Heart left ventricle (tissue), 13 donors: ENCODE measurements around the gene TM4SF1.

Experiments used
- POLR2A ChIP-seq, 2 donors: fragments of 450-650 bp; IDR thresholded peaks; one replicate each; pipeline ENCODE4 v1.6.1; 2017; ENCODE audit warnings: antibody characterized with exemption in 2 of 2, mild to moderate bottlenecking in 2 of 2, moderate library complexity in 2 of 2
- TF ChIP-seq, protein P1 (sequence below), 12 donors: fragments of 200-600 bp; sonication (generic) in 4 of 12; IDR thresholded peaks; one replicate each; pipeline versions ENCODE4 v1.5.0 to v1.8.0; 2018 to 2022; ENCODE audit warnings: antibody characterized with exemption in 12 of 12, mild to moderate bottlenecking in 5 of 12
- donor health status: ischemic (EF 13 %, LVEDD 7.1; RV severe dilation, severe dysfunction).
- donor health status: DM: no; HTN: yes; CAD: no.
- donor health status: DM: no; HTN: no; CAD: no.
- donor health status: ischemic (EF 25% LVEDD 6.9; RV normal size, moderate dysfunction).
- donor health status: ischemic (EF 25% LVEDD 5.7; RV mildly dilated, moderate dysfunction).
- donor health status: ischemic (EF 35%, LVEDD 5.7; RV mildly dilated, moderate dysfunction).
- donor health status: nonischemic (EF 11% LVEDD 7.7; RV severe dilation, severe dysfunction).
- donor health status: DM: yes; HTN: yes; CAD: no.
- donor health status: PGD.
- donor health status: ischemic (EF 29% LVEDD 5.4; RV normal size, mild dysfunction).
- donor health status: nonischemic (EF 23%, LVEDD 6.1; RV moderate dilation, normal function).

DNA sequence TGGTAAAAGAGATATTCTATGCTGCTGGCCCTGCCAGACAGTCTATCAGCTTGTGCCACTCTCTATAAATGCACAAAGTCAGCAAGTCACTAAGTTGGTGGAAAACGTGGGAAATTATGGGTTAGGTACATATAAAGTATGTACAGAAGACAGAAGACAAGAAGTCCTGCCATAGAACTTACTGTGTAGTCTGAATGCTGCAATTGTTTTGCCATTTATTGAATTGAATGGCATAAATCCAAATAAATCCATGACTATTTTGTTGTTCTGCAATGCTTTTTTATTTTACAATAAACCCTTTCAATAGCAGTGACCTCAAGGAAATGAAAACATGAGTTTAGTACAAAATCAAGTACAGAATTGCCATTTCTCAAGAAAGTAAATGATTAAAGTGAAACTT is 34.1 kb upstream of the TM4SF1 start:
- TF ChIP-seq, protein P1, sequence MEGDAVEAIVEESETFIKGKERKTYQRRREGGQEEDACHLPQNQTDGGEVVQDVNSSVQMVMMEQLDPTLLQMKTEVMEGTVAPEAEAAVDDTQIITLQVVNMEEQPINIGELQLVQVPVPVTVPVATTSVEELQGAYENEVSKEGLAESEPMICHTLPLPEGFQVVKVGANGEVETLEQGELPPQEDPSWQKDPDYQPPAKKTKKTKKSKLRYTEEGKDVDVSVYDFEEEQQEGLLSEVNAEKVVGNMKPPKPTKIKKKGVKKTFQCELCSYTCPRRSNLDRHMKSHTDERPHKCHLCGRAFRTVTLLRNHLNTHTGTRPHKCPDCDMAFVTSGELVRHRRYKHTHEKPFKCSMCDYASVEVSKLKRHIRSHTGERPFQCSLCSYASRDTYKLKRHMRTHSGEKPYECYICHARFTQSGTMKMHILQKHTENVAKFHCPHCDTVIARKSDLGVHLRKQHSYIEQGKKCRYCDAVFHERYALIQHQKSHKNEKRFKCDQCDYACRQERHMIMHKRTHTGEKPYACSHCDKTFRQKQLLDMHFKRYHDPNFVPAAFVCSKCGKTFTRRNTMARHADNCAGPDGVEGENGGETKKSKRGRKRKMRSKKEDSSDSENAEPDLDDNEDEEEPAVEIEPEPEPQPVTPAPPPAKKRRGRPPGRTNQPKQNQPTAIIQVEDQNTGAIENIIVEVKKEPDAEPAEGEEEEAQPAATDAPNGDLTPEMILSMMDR (IDR thresholded peaks at IDR 0.05): no peak
- TF ChIP-seq POLR2A (IDR thresholded peaks at IDR 0.05): no peak
